Hematopoietic multipotent progenitor cell treated with erythropoietin and hydrocortisone succinate and interleukin-3 and kit ligand, for 17 days (in vitro differentiated cells): ENCODE measurements around the gene FNDC11.
"Not testable (repeated sequence)": the region's sequence is repeated elsewhere in the genome, so short reads cannot be mapped to it uniquely, and the experiment has no call there.

Experiments used
- DNase-seq: peaks from one replicate; pipeline ENCODE4 v3.0.0-alpha.2; 2015; ENCODE audit warnings: low spot score

The FNDC11 gene

DNA sequence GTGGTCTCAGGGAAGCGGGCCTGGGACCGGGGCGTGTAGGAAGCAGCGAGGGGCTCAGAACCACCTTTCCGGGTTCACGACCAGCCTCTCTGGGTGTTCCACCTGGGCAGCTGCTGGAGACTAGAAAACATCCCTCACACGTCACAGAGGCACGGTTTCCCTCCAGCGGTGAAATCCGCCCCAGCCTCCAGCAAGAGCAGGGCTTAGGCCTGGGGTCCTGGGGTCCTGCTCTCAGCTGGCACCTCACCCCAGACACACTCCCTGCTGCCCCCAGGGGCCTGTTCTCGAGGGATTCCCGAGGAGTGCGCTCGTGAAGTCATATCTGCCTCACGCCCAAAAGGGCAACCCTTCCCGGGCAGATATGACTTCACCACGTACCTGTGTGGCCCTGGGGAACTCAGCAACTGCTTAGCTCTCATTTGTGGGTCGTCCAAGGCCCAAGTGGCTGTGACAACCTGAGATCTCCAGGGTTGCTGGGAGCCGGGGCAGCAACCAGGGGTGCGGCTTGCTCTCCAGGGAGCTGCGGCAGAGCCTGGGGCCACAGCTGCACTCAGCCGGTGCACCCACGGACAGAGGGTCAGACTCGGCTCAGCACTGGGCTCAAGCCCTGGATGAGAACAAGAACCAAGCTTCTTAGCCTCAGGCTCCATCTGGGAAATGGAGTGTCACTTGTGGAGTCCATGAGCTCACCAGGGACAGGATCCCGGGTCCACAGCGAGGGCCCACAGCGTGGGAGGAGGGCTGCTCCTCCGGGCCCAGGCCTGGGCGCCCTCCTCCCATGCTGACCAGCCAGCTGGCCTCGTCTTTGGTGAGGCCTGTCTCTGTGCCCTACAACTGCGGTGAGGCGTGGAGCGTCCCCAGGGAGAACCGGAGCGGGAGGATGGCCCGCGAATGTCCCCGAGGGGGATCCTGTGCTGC is 661 bp downstream of the FNDC11 start:
- no peak for DNase-seq

DNA sequence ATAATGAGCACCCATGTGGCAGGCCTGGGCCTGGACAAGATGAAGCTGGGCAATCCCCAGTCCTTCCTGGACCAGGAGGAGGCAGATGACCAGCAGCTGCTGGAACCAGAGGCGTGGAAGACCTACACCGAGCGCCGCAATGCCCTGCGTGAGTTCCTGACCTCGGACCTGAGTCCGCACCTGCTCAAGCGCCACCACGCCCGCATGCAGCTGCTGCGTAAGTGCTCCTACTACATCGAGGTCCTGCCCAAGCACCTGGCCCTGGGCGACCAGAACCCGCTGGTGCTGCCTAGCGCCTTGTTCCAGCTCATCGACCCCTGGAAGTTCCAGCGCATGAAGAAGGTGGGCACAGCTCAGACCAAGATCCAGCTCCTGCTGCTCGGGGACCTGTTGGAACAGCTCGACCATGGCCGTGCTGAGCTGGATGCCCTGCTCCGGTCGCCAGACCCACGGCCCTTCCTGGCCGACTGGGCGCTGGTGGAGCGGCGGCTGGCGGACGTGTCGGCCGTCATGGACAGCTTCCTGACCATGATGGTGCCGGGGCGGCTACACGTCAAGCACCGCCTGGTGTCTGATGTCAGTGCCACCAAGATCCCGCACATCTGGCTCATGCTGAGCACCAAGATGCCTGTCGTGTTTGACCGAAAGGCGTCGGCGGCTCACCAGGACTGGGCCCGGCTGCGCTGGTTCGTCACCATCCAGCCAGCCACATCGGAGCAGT is 1.9 kb downstream of the FNDC11 start:
- DNase-seq = no peak

DNA sequence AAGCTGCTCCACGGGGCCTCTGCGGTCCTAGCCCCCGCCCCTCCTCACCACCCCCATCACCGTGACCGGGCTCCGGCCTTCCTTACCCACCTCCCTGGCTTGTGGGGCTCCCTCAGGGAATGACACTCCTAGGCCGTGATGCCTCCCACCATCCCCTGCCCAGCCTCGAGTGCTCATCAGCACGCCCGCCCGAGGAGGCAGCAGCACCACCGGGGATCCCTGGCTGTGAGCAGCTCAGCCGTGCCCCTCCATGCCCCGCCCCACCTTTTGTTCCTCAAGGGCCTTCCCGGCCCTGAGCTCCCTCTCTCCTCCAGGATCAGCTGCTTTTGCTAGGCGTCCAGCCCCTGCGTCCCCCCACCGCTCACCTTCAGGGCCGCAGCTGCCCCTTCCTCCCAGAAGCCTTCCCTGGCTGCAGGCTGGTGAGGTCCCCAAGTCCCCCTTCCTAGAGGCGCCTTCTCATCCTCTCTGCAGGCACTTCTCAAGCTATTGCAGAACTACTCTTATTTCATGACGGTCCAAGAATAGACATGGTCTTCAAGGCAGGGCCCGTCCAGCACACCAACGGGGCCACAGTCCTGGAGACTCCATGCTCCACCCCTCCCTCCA is 3.0 kb downstream of the FNDC11 start:
- no peak for DNase-seq

DNA sequence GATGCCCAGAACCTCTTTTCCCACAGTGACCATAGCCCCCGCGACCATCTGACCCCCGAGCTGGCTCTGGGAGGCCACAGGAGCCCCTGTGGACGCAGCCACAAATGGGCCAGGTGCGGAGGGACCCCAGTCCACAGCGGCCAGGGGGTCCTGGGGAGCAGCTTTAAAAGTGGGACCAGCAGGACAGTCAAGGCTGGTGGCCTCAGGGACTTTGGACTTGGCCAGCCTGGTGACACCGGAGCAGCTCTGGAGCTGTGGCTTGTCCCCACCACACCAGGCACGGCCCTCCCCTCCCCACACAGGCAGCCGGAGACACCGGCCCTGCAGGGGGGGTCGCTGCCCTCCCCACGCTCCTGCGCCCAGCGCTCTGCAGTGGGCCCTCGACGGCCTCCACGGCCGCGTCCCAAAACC is 3.5 kb downstream of the FNDC11 start:
- no peak for DNase-seq

DNA sequence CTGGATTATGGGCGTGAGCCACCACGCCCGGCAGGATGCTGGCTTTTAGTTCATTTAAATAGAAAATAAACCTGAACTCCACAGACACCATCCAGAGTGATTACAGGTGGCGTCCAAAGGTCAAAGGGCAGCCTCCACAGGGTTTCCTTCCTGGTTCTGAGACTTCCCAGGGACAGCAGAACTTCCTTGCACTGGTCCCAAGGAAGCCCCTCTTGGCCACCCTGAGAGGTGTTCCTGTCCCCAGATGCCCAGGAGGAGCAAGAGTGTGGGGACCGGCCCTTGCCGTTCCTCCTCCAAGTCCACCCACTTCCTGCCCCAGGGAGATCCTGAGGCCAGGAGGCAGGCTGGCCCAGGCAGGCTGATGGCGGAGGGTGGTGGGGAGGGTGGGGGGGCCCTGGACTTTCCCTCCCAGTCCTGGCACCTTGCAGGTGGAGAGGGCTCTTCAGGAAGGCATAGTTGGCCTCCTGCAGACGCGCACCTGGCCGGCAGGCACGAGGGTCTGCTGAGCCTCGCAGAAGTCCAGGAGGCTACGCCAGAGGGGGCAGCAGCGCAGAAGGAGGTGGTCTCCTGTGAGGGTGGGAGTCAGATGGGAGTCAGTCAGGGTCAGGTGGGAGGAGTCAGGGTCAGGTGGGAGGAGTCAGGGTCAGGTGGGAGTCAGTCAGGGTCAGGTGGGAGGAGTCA is 5.0 kb downstream of the FNDC11 start:
- no peak for DNase-seq

DNA sequence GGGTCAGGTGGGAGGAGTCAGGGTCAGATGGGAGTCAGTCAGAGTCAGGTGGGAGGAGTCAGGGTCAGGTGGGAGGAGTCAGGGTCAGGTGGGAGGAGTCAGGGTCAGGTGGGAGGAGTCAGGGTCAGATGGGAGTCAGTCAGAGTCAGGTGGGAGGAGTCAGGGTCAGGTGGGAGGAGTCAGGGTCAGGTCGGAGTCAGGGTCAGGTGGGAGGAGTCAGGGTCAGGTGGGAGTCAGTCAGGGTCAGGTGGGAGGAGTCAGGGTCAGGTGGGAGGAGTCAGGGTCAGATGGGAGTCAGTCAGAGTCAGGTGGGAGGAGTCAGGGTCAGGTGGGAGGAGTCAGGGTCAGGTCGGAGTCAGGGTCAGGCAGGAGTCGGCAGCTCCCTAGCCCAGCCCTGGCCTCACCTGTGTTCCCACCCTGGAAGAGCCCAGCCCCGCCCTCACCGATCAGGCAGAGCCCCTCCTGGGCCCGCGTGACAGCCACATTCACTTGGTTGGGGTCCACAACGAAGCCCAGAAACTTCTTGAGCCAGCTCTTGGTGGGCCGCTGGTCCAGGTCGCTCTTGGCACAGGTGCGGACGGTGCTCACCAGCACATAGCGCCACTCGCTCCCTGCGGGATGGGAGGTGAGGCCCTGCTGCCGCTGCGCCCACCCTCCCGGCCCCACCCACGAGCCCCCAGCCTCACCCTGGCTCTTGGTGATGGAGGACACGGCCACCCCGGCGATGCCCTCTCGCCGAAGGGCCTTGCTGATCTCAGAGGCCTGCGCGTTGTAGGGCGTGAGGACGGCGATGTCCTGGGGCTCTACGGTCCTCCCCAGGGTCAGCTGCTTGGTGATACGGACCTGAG is 5.8 kb downstream of the FNDC11 start:
- DNase-seq = not testable (repeated sequence)

DNA sequence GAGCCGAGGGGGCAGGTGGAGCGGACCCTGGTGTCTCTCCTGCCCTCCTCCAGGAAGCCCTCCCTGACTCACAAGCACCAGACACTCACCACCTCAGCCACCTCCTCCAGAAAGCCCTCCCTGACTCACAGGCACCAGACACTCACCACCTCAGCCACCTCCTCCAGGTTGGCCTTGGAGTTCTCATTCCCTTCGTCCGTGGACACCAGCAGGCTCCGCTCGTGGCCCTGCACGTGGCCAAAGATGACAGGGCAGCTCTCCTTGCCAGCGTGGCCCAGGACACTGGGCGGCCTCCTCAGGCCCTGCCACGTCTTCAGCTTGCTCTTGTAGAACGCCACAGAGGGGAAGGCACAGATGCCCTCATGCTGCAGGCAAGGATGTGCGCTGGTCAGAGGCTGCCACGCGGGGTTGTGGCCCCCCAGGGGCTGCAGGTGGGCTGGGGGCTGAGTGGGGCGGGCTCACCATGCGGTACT is 6.4 kb downstream of the FNDC11 start:
- no peak for DNase-seq

DNA sequence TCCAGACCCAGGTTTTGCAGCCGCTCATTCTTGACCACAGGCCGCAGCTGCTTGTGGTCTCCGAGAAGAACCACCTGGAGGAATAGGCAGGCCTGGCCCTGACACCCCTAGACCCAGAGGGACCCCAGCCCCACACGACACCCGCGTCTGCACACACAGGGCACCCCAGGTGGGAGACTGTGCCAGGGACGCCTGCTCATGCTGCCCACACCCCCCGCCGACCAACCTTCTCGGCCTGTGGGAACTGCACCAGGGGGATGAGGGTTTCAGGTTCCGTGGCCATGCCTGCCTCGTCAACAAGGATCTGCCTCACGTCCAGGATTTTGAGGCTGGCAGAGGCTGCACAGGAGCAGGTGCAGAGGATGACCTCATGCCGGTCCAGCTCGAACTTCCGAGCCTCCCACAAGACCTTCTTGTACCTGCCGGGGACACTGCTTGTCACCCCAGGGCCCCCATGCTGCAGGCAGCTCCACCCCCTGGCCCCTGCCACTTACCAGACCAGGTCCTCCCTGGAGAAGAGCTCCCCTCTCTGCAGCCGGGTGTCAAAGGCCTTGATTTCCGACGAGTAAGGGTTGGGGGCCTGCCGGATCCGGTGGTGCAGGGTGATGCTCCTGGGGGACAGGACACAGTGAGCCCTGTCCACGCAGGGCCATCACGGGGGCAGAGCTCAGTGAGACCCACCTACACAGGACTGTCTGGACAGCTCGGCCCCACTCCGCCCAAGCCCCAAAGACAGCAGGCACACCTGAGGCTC is 7.1 kb downstream of the FNDC11 start:
- DNase-seq = no peak

DNA sequence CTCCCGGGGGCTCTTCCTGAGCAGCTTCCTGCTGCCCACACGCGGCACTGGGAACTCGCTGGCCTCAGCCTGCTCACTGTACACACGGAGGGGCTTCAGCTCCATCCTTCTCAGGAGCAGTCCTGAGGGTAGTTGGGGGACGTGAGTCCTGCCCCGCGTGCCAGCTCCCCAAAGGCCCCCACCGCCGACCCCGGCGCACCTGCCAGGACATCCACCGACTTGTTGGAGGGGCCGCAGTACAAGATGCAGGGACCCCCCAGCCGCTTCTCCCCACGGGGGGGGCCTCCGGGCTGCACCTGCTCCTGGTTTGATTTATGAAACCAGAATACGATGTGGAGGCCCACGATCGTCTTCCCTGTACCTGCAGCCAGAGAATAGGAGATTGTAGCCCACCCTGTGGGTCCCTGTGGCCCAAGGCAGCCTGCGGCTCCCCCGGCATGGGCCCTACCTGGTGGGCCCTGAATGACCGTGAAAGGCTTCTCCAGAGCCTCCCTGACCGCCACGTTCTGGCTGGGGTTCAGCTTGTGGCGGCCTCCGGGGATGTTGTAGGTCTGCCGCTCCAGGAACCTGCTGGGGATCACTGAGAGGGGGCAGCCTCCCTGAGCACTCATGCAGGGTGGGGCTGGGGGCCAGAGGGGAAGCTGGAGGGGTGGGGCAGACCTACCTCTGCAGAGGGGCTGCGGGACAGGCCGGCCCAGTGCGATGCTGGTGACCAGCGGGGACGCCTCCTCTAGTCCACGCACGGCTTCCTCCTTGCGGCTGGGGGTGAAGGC is 7.9 kb downstream of the FNDC11 start:
- no peak for DNase-seq

DNA sequence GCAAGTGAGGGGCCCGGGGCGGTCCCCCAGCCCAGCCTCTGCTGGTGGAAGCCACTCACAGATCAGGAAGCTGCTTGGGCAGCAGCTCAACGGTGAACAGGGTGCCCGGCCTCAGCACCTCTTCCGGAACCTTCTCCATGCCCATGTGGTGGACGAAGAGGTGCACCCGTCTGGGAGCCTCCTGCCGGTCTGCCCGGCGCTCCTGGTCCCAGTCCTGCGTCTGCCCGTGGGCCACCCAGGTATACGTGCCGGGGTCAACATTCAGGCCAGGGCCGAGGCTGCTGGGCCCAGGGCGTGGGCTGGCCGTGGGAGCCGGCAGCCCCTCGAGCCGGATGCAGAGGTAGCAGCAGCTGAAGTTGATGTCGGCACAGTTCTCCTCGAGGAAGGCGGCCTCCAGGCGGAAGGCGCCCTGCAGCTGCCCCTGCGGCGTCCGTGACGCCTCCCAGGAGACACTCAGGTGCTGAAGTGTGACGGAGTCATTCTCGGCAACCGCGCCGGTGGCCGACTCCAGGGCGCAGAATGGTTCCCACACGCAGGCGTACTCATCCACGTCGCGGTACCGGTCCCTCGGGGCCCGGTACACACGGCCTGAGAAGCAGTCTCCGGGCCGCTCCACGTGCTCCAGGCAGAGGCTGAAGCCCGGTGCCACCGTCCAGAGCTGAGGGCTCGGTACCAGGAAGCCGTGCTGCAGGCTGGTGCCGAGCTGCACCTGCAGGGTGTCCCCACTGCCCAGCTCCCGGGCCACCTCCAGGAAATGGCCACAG is 8.7 kb downstream of the FNDC11 start:
- no peak for DNase-seq

DNA sequence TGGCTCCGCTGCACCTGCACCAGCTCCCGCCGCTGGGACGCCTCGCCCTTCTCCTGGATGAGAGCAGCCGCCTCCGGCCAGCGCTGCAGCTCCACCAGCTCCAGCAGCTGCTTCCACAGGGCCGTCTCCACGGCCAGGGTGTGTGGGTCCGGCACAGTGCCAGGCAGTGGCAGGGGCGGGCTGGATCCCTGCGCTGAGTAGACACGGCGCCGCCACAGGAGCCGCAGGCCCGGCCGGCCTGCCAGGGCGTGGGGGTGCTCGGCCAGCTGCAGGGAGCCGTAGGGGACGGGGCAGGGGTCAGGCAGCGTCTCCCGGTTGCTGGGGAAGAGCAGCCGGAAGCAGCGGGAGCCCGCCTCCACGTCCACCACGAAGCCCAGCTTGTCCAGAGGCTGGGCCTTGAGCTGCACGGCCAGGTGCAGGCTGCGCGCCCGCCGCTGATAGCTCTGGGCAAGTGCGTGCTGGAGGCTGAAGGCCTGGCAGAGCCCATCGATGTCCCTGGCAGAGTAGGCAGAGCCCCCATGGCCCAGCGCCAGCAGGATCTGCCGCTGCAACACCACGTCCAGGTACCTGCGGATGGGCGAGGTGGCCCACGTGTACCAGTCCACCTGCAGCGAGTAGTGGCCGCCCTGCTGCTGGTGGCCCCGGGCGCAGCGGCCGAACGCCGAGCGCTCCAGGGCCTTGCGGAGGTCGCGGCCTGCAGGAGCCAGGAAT is 9.4 kb downstream of the FNDC11 start:
- DNase-seq = no peak

DNA sequence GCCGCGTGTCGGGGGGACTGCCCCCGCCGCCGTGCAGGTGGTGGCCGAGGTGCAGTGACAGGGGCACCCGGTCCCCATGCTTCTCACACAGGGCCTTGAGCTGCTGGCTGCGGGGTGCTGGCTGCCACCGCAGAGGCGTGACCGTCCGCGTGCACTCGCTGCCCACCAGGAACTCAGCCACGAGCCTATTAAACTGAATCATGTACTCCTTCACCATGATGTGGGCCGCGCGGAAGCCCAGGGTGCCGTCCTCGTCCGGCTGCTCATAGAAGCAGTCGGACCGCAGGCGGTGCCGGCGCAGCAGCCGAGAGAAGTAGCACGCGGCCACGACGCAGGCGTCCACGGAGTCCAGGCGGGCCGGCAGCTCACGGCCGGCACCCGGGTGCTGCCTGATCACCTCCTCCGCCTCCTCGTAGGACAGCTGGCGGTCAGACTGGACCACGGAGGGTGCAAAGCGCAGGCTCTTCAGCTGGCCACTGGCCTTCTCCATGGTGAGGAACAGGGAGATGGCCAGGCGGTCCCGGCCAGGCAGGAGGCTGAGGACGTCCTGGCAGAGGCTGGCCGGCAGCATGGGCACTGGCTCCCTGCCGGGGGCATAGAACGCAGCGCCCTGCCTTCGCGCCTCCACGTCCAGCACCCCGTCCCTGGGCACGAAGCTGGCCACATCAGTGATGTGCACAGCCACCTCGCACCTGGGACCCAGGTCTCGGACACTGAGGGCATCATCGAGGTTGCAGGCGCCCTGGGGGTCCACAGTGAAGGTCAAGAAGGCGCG is 10.3 kb downstream of the FNDC11 start:
- DNase-seq = no peak

DNA sequence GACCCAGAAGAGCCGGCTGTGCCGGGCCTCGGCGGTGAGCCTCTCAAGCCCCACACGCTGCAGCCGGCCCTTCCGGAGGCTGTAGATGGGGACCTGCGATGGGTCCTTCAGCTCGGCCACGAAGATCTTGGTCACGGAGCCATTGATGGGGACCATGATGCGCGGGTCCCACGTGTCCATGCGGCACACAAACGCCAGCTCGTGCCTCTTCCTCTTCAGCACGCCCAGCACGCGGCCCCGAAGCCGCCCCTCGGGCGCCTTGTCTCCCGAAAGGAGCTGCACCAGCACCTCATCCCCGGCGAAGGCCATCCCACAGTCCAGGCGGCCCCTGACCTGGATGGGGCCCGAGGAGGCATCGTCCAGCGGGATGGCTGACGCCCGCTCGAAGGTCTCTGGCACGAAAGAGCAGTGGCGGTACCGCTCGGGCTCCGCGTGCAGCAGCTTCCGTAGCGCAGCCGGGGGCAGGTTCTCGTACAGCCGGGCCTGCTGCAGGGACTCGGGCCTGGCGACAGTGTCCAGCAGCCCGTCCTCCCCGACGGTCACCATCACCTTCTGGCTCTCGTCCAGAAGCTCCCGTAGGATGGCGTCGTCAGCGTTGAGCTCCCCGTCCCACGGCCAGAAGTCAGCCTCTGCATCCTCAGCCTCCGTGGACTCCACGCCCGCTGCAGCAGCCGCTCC is 11.2 kb downstream of the FNDC11 start:
- DNase-seq = no peak

DNA sequence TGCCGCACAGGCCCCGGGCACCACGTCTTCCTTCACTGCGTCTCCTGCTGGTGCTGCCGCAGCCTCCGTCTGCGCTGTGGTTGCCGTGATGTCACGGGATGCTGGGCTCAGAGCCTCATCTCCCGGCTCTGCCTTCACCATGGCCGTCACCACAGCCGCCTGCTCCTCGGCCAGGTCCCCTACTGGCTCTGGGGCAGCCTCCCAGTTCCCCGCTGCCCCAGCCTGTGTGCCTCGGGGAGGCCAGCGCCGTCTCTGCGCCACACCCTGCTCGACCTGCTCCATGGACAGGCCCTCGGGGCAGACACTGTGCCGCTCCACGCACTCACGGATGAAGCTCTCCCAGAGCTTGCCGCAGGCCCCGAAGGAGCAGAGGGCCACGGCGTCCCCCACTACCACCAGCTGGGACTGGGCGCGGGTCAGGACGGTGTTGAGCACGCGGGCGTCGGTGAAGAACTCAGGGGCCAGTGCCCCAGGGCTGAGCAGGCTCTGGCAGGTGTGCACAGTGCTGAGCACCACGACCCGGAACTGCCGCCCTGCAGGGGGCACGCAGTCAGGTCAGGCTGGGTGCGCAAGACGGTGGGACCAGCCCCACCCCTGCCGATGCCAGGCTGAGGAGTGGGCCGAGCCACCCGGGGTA is 11.9 kb downstream of the FNDC11 start:
- no peak for DNase-seq

DNA sequence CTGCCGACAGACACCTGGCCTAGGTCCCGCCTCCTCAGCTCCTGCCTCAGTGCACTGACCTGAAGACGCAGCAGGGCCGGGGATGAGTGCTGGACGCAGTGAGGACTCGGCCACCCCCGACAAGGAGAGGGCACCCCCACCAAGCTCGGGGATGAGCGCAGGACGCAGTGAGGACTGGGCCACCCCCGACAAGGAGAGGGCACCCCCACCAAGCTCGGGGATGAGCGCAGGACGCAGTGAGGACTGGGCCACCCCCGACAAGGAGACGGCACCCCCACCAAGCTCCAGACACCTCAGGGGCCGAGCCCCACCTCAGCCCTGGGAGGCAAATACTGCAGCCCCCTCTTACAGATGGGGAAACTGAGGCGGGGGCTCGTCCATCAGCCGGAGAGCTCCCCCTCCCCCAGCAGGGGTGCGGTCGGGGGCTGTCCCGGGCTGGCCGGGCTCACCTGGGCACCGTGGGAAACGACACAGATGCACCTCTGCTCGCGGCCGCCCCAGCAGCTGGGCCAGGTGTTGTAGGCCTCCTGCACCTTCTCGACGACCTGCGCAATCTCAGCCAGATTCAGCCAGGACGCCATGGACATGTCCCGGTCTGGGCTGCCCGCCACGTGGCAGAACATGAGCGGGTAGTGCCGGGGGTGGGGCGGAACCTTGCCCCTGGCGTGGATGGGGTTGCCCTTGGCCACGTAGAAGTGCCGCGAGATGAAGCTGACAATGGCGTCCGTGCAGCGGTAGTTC is 12.6 kb downstream of the FNDC11 start:
- DNase-seq = no peak

DNA sequence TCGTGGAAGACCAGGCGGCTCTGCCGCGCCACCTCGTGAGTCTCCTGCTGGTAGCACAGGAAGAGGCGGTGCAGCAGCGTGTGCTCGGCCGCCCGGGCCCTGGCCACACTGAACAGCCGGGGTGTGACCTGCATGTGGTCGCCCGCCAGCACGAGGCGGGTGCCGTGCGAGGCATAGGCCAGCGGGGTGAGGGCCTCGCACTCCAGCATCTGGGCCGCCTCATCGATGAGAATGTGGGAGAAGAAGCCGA is 13.1 kb downstream of the FNDC11 start:
- DNase-seq = no peak
